ENCODE measurements around the gene NUDCD3. TPM values are rescaled to one million over a fixed set of nuclear protein-coding genes. Genes with fewer than 3 reads are reported as not detected.

Gene NUDCD3
- total and polyA plus RNA-seq, 8 donors: 22.4 to 62.1 (median 35.4) TPM

DNA sequence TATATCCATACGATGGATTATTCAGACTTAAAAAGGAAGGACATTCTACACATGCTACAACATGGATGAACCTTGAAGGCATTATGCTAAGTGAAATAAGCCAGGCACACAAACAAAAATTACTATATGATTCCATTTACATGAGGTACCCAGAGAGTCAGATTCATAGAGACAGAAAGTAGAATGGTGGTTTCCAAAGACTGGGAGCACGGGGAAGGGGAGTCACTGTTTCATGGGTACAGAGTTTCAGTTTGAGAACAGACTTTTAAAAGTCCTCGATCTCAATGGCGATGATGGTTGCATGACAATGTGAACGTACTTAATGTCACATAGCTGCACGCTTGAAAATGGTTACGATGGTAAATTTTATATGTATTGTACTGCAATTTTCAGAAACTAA, 39.3 kb downstream of the NUDCD3 start:
- DNase-seq (no peak), FAIRE-seq (no peak), ATAC-seq (no peak)
- TF ChIP-seq, protein P1, sequence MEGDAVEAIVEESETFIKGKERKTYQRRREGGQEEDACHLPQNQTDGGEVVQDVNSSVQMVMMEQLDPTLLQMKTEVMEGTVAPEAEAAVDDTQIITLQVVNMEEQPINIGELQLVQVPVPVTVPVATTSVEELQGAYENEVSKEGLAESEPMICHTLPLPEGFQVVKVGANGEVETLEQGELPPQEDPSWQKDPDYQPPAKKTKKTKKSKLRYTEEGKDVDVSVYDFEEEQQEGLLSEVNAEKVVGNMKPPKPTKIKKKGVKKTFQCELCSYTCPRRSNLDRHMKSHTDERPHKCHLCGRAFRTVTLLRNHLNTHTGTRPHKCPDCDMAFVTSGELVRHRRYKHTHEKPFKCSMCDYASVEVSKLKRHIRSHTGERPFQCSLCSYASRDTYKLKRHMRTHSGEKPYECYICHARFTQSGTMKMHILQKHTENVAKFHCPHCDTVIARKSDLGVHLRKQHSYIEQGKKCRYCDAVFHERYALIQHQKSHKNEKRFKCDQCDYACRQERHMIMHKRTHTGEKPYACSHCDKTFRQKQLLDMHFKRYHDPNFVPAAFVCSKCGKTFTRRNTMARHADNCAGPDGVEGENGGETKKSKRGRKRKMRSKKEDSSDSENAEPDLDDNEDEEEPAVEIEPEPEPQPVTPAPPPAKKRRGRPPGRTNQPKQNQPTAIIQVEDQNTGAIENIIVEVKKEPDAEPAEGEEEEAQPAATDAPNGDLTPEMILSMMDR (IDR thresholded peaks at IDR 0.05): no peak
- H3K4me3 ChIP-seq: no peak overlapping the region
- no peaks in the 10 kb centered on the region for H3K4me1 ChIP-seq
- no peaks in the 10 kb centered on the region for H3K9me3 ChIP-seq
- H3K27me3 ChIP-seq: no peaks in the 10 kb centered on the region
- WGBS, 2 donors: 97 to 98% methylated on average over 7 of the region's 7 CpGs
- intact Hi-C loops (cut with DNase I): no loop called here
- no peak overlapping the region for H3K27ac ChIP-seq
- no peaks in the 10 kb centered on the region for H3K36me3 ChIP-seq

DNA sequence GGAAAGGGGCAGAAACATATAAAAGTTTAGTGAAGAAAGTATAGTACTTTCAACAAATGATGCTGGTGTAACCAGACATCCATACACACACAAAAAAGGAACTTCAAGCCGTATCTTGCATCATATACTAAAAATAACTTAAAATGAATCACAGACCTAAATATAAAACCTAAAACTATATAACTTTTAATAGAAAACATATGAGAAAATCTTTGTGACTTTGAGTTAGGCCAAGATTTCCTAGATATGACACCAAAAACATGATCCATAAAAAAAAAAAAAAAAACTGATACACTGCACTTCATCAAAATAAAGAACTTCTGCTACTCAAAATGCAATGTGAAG, 40.9 kb downstream of the NUDCD3 start:
- TF ChIP-seq, protein P1 (IDR thresholded peaks at IDR 0.05): no peak
- no peak for FAIRE-seq
- Histone ChIP-seq H3K27me3 (no peaks in the 10 kb centered on the region), H3K4me1 (no peaks in the 10 kb centered on the region), H3K27ac (no peak overlapping the region), H3K4me3 (no peak overlapping the region), H3K9me3 (no peaks in the 10 kb centered on the region), H3K36me3 (no peaks in the 10 kb centered on the region)
- DNase-seq: no peak
- WGBS, 2 donors: 74 to 79% methylated on average over 1 of the region's 1 CpG
- ATAC-seq: peak in 1 of 4 donors; percentile 30
- intact Hi-C loops (cut with DNase I): no loop called here

DNA sequence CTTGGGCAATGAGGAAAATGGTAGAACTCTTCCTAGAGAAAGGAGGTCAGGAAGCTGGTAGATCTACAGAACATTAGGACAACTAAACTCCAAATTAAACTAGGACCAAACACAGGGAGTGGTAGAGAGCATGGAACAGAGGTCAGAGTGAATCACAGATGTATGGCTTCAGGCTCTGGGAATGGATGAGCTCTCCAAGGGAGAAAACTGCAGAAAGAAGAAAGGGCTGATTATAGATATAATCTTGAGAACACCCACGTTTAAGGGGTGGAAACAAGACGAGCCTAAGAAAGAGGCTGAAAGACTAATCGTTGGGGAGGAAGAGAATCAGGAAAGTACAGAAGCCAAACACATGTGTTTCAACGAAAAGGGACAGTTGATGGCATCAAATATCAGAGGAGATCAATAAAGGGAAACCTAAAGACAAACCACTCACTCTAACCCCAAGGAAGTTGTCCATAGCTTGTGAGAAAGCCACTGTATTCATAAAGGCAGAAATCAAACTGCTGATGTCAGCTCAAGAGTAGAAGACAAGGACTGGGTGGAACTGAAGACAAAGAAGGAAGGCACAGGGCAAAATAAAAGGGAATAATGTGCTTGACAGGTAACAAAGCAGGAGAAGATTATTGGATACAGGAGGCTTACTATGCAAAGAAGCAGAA, 41.4 kb downstream of the NUDCD3 start:
- Histone ChIP-seq H3K4me1 (no peaks in the 10 kb centered on the region), H3K27me3 (no peaks in the 10 kb centered on the region), H3K27ac (no peak overlapping the region), H3K9me3 (no peaks in the 10 kb centered on the region), H3K4me3 (no peak overlapping the region), H3K36me3 (no peaks in the 10 kb centered on the region)
- DNase-seq (no peak), FAIRE-seq (no peak), ATAC-seq (peak in 1 of 4 donors; percentile 39)
- TF ChIP-seq, protein P1 (IDR thresholded peaks at IDR 0.05): no peak
- WGBS, 2 donors: 64 to 79% methylated on average over 4 of the region's 4 CpGs
- intact Hi-C loops (cut with DNase I): no loop called here

DNA sequence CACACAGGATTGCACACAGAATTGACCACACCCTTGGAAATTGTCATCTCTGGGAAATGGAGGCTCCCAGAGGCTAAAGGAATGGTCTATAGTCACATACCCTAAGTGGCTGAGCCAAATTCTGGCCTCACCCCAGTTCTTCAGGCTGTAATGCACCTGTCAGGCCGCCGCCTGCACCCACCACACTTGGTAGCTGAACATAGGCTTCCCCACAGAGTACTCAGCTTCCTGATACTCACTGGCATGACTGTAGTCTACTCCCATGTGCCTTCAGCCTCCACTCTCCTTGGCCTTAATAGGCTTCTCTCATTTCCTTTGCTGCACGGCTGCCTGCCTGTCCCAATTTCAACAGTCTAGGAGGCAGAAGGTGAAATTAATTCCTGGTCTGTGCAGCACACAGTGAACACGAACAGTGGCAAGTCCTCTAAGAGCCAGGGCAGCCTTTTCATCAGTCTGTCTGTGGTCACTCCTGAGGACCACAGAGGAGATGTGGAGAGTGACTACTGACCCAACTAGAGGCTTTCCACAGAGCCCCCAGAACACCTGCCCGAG, 42.5 kb downstream of the NUDCD3 start:
- Histone ChIP-seq H3K4me1 (no peaks in the 10 kb centered on the region), H3K4me3 (no peak overlapping the region), H3K9me3 (no peaks in the 10 kb centered on the region), H3K27me3 (no peaks in the 10 kb centered on the region), H3K36me3 (no peaks in the 10 kb centered on the region), H3K27ac (no peak overlapping the region)
- ATAC-seq (no peak), DNase-seq (no peak), FAIRE-seq (no peak)
- intact Hi-C loops (cut with DNase I): no loop called here
- TF ChIP-seq, protein P1 (IDR thresholded peaks at IDR 0.05): no peak
- WGBS, 2 donors: 93 to 94% methylated on average over 5 of the region's 5 CpGs

DNA sequence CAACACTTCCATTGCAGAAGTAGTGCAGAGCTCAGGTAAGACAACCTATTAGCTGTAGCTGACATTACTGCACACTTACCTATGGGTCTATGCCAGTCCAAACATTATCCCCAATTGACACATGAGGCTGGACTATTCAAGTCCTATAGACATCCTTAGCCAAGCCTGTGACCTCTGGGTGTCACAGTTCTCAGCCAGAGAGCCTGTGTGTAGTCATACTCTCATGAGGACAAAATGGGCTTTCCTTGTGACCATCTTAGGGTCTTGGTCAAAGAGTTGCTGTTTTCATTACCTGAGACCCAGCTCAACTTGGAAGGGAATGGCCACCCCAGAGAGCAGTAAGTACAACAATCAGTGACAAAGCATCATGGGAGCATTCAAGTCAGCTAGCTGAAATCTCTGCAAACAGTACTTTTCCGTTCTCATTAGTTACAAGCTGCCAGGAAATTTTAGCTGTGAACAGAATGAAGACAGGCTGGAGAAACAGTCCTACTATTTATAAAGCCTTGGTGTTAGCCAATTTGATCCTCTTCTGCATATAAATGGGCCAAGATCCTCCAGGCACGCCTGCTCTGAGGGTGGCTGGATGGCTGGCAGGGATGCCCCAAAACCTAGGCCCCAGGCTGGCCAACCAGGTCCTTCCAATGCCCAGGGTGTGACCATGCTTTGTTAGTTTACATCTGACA, 44.3 kb downstream of the NUDCD3 start:
- no peaks in the 10 kb centered on the region for H3K4me1 ChIP-seq
- TF ChIP-seq, protein P1 (IDR thresholded peaks at IDR 0.05): no peak
- WGBS, 2 donors: 76 to 77% methylated on average over 2 of the region's 2 CpGs
- no peak overlapping the region for H3K27ac ChIP-seq
- peak in 2 of 4 donors; percentile 37 to 45 for ATAC-seq
- no peaks in the 10 kb centered on the region for H3K27me3 ChIP-seq
- H3K4me3 ChIP-seq: no peak overlapping the region
- intact Hi-C loops (cut with DNase I): no loop called here
- no peak for DNase-seq
- H3K36me3 ChIP-seq: no peaks in the 10 kb centered on the region
- no peak for FAIRE-seq
- H3K9me3 ChIP-seq: no peaks in the 10 kb centered on the region

Measured in pancreas (tissue), 10 donors.